Body of pancreas (tissue), 4 donors: Measurements from ENCODE around the gene ARHGEF28. TPM values are rescaled to one million over a fixed set of nuclear protein-coding genes. Genes with fewer than 3 reads are reported as not detected.

ENCODE experiments used
- ATAC-seq: fragments of 150-250 bp; one replicate; pipeline ENCODE4 v1.9.1; 2016
- DNase-seq, 4 donors: peaks; one replicate each; pipeline ENCODE4 v3.0.0-alpha.2; 2019
- H3K27ac ChIP-seq, 4 donors: fragments of 200-600 bp; sonication (generic); 1 replicate in 3 of 4; 2 replicates in 1 of 4; pipeline versions ENCODE4 v1.5.1 to v1.6.1; 2016 to 2019; ENCODE audit warnings: mild to moderate bottlenecking in 1 of 4, mixed read lengths in 1 of 4, moderate library complexity in 1 of 4
- H3K27me3 ChIP-seq, 2 donors: fragments of 200-600 bp; sonication (generic); one replicate each; pipeline ENCODE4 v1.6.0; 2016; ENCODE audit warnings: mild to moderate bottlenecking in 1 of 2
- H3K36me3 ChIP-seq, 2 donors: fragments of 200-600 bp; sonication (generic); replicated peaks in 1 of 2; 2 replicates each; pipeline ENCODE4 v1.5.1; 2016; ENCODE audit warnings: low read depth in 2 of 2; ENCODE audit not compliant: insufficient read depth in 1 of 2
- H3K4me1 ChIP-seq: fragments of 200-600 bp; sonication (generic); one replicate; pipeline ENCODE4 v1.6.0; 2016
- H3K4me3 ChIP-seq, 2 donors: fragments of 200-600 bp; sonication (generic); 1 replicate in 1 of 2; 2 replicates in 1 of 2; pipeline ENCODE4 v1.5.1; 2016 to 2019
- H3K9me3 ChIP-seq, 3 donors: fragments of 200-600 bp; sonication (generic); 1 replicate in 2 of 3; 2 replicates in 1 of 3; pipeline ENCODE4 v1.5.1; 2016
- CTCF ChIP-seq, 7 experiments: fragments of 450-650 bp in 4 of 7; fragments of 200-600 bp in 3 of 7; sonication (generic) in 3 of 7; IDR thresholded peaks; one replicate each; pipeline ENCODE4 v1.5.1; 2016 to 2019; ENCODE audit warnings: antibody characterized with exemption in 7 of 7
- POLR2A ChIP-seq, 3 donors: fragments of 450-650 bp; IDR thresholded peaks; one replicate each; pipeline ENCODE4 v1.6.1; 2016; ENCODE audit warnings: antibody characterized with exemption in 3 of 3, mild to moderate bottlenecking in 2 of 3
- WGBS, 2 donors: methylation state at CpG; one replicate each; pipeline ENCODE4 v1.1.5; 2017; 5-methylcytosine and 5-hydroxymethylcytosine counted together
- intact Hi-C: fragments of 100-400 bp; cut with DNase I; formaldehyde crosslinking; loops from one replicate; pipeline ENCODE4 v1.15.1; 2023
- total RNA-seq, 2 donors: library from RNA; depleted of rRNA; stranded (reverse); fragments of >200 nt; gene quantifications; one replicate each; pipeline ENCODE4 v1.1.0, GENCODE V29; 2016

ARHGEF28 gene
- total RNA-seq, 2 donors from 2014 or later: 63.0 to 67.2 TPM

DNA sequence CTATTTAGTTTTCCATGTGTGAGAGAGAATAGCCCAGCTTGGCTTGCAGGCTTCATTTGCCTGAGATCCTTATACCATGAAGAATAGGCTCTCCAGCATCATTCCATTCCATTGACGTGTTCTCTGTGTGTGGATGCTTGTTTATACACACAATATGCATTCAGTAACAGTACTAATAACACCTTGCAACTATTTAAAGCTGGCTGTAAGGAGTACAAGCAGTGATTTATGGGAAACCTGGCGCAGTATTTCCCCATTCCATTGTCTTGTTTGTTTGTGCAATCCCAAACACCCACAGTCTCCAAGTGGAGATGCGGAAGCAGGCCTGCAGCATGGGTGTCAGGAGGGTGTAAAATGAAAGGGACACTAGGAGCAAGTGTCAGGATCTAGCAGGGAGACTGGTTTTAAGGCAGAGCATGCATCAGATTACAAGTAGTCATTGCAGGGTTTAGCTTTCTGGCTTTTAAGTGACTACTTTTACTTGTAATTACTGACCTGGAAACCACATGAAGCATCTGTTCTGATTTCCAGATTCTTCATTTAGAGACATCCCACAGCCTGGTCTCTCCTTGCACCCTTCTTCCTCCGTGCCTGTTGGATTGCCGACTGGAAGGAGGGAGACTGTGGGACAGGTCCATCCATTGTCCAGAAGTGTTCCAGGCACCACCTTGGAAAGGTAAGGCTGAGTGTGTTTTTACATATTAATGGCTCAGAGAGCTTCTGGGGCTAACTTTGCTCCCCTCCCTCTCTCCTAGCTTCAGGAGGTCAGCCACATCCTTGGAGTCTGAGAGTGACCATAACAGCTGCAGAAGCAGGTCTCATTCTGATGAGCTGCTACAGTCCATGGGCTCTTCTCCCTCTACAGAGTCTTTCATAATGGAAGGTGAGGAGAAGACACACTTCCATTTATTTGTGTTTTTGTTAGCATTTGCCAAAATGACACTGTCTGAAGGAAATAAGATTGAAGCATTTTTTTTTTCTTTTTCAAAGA lies 241.6 kb downstream of the ARHGEF28 start:
- Histone ChIP-seq H3K36me3 (peaks cover 0 to 8% of the 10 kb centered on the region in 2 donors), H3K27me3 (no peaks in the 10 kb centered on the region), H3K4me1 (no peaks in the 10 kb centered on the region), H3K4me3 (no peak overlapping the region), H3K9me3 (no peaks in the 10 kb centered on the region), H3K27ac (no peak overlapping the region)
- 81 to 85% methylated on average over 5 of the region's 5 CpGs for WGBS, 2 donors
- intact Hi-C loops: no loop called here
- ATAC-seq (no peak), DNase-seq (no peak)
- TF ChIP-seq CTCF (IDR thresholded peaks at IDR 0.05) (no peak), POLR2A (IDR thresholded peaks at IDR 0.05) (no peak)

- intact Hi-C loops: no loop called here
- no peaks in the 10 kb centered on the region for H3K9me3 ChIP-seq
- no peak for ATAC-seq
- H3K36me3 ChIP-seq: peaks cover 0 to 2% of the 10 kb centered on the region in 2 donors
- H3K4me3 ChIP-seq: no peak overlapping the region
- no peak overlapping the region for H3K27ac ChIP-seq
- no peak for DNase-seq
- no peaks in the 10 kb centered on the region for H3K4me1 ChIP-seq
- no peaks in the 10 kb centered on the region for H3K27me3 ChIP-seq
- TF ChIP-seq POLR2A (IDR thresholded peaks at IDR 0.05) (no peak), CTCF (IDR thresholded peaks at IDR 0.05) (no peak)
- 91 to 92% methylated on average over 7 of the region's 7 CpGs for WGBS, 2 donors
Measured at GRCh38 chr5:73883646-73884045, 257.6 kb downstream of the ARHGEF28 start.

DNA sequence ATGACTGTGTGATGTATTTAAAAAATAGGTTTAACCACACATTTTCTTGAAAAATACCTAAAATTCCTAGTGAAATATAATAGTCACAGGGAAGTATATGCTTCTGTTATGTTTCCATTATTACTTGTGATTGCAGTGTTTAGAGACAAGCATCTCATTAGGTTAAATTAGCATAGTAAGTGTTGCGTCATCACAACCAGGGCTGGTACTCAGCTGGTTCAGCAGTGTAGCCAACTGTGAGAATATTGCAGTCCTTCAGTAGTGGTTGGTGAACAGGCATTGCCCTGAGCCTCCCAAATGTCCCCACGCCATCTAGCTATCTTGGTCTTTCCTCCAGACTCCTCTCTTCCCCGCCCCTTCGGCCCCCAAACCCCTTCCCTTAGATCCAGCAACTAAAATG lies 261.7 kb downstream of the ARHGEF28 start:
- H3K36me3 ChIP-seq: peaks cover 5 to 17% of the 10 kb centered on the region in 2 donors
- H3K27me3 ChIP-seq: no peaks in the 10 kb centered on the region
- H3K9me3 ChIP-seq: no peaks in the 10 kb centered on the region
- ATAC-seq: no peak
- no peak for TF ChIP-seq POLR2A (IDR thresholded peaks at IDR 0.05)
- TF ChIP-seq CTCF (IDR thresholded peaks at IDR 0.05): no peak
- intact Hi-C loops: no loop called here
- H3K27ac ChIP-seq: no peak overlapping the region
- no peak for DNase-seq
- no peaks in the 10 kb centered on the region for H3K4me1 ChIP-seq
- H3K4me3 ChIP-seq: no peak overlapping the region
- 93 to 96% methylated on average over 4 of the region's 4 CpGs for WGBS, 2 donors

DNA sequence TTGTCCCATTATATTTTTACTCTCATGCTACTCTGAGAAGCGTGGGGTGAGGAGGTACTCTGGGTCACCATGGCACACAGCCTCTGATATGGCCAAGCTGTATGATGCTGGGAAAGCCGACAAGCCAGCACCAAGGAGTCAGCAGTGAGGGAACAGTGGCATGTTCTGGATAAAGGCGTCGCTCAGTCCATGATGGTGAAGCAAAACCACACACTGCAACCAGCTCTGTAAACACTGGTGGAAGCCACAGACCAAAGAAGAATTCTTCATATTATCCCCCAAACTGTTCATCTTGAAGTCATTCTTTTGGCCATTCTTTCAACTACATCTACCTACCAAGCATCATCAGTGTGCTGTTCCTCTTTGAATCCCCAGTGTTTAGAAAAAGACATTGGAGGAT lies 264.6 kb downstream of the ARHGEF28 start:
- Histone ChIP-seq H3K27me3 (no peaks in the 10 kb centered on the region), H3K4me3 (no peak overlapping the region), H3K27ac (no peak overlapping the region), H3K9me3 (no peaks in the 10 kb centered on the region), H3K4me1 (no peaks in the 10 kb centered on the region), H3K36me3 (peaks cover 5 to 21% of the 10 kb centered on the region in 2 donors)
- intact Hi-C loops: no loop called here
- 90 to 97% methylated on average over 4 of the region's 4 CpGs for WGBS, 2 donors
- no peak for TF ChIP-seq POLR2A (IDR thresholded peaks at IDR 0.05)
- no peak for TF ChIP-seq CTCF (IDR thresholded peaks at IDR 0.05)
- DNase-seq: no peak
- no peak for ATAC-seq
